SK-N-SH treated with all-trans-retinoic acid at 6 μM for 48 hours (cell line): ENCODE results near the gene ZNF154.

Experiments
- ATAC-seq: fragments of 200-7000 bp; cut with Tn5 transposase; 3 replicates; pipeline ENCODE4 v1.9.1; 2020; ENCODE audit warnings: mild to moderate bottlenecking, moderate library complexity
- ARNTL ChIP-seq: fragments of 450-650 bp; formaldehyde crosslinking; IDR thresholded peaks from 2 replicates; pipeline ENCODE4 v1.5.0; 2020; ENCODE audit warnings: low read depth, mild to moderate bottlenecking, moderate library complexity, borderline replicate concordance
- BACH2 ChIP-seq: fragments of 250-450 bp; sonication (Bioruptor Pico); IDR thresholded peaks from 2 replicates; pipeline ENCODE4 v1.9.0; 2021; ENCODE audit warnings: mild to moderate bottlenecking, borderline replicate concordance
- CSDC2 ChIP-seq: fragments of 250-450 bp; sonication (Bioruptor Pico); IDR thresholded peaks from 2 replicates; pipeline ENCODE4 v1.5.0; 2020; ENCODE audit warnings: mild to moderate bottlenecking, moderate library complexity
- ESRRG ChIP-seq: fragments of 250-450 bp; sonication (Bioruptor Pico); IDR thresholded peaks from 2 replicates; pipeline ENCODE4 v1.6.1; 2021; ENCODE audit warnings: mild to moderate bottlenecking
- GLIS3 ChIP-seq: fragments of 250-450 bp; sonication (Bioruptor Pico); IDR thresholded peaks from 2 replicates; pipeline ENCODE4 v1.5.0; 2020; ENCODE audit warnings: mild to moderate bottlenecking, moderate library complexity
- ISL1 ChIP-seq: fragments of 250-450 bp; sonication (Bioruptor Pico); IDR thresholded peaks from 2 replicates; pipeline ENCODE4 v2.1.2; 2022; ENCODE audit warnings: mild to moderate bottlenecking, moderate library complexity
- OSR1 ChIP-seq: fragments of 250-450 bp; sonication (Bioruptor Pico); IDR thresholded peaks from 2 replicates; pipeline ENCODE4 v1.8.0; 2022; ENCODE audit warnings: moderate library complexity, mild to moderate bottlenecking, inconsistent platforms
- PPARA ChIP-seq: fragments of 250-450 bp; sonication (Bioruptor Pico); IDR thresholded peaks from 2 replicates; pipeline ENCODE4 v1.5.0; 2020; ENCODE audit warnings: mild to moderate bottlenecking, borderline replicate concordance
- RARB ChIP-seq: fragments of 250-450 bp; sonication (Bioruptor Pico); IDR thresholded peaks from 2 replicates; pipeline ENCODE4 v1.8.0; 2021; ENCODE audit warnings: mild to moderate bottlenecking, moderate library complexity
- SNAI2 ChIP-seq: fragments of 250-450 bp; sonication (Bioruptor Pico); IDR thresholded peaks from 2 replicates; pipeline ENCODE4 v1.5.0; 2020; ENCODE audit warnings: mild to moderate bottlenecking, moderate library complexity
- TCF4 ChIP-seq: fragments of 250-450 bp; sonication (Bioruptor Pico); IDR thresholded peaks from 2 replicates; pipeline ENCODE4 v1.8.0; 2021; ENCODE audit warnings: mild to moderate bottlenecking, moderate library complexity, borderline replicate concordance
- TOX ChIP-seq: fragments of 250-450 bp; sonication (Bioruptor Pico); IDR thresholded peaks from 2 replicates; pipeline ENCODE4 v1.8.0; 2021; ENCODE audit warnings: mild to moderate bottlenecking, moderate library complexity, borderline replicate concordance
- ZC3H10 ChIP-seq: fragments of 250-450 bp; sonication (Bioruptor Pico); IDR thresholded peaks from 2 replicates; pipeline ENCODE4 v1.5.1; 2021; ENCODE audit warnings: mild to moderate bottlenecking, moderate library complexity
- ZFP3 ChIP-seq: fragments of 250-450 bp; sonication (Bioruptor Pico); IDR thresholded peaks from 2 replicates; pipeline ENCODE4 v1.5.0; 2020; ENCODE audit warnings: mild to moderate bottlenecking, moderate library complexity
- ZFP30 ChIP-seq: fragments of 450-650 bp; formaldehyde crosslinking; IDR thresholded peaks from 2 replicates; pipeline ENCODE4 v1.5.0; 2022; ENCODE audit warnings: mild to moderate bottlenecking, moderate library complexity
- ZNF565 ChIP-seq: fragments of 450-650 bp; formaldehyde crosslinking; conservative IDR thresholded peaks from 2 replicates; pipeline ENCODE4 v1.5.0; 2020; ENCODE audit warnings: low read depth, mild to moderate bottlenecking, moderate library complexity
- ZNF70 ChIP-seq: fragments of 450-650 bp; formaldehyde crosslinking; IDR thresholded peaks from 2 replicates; pipeline ENCODE4 v1.5.0; 2020; ENCODE audit warnings: mild to moderate bottlenecking, moderate library complexity
- TF ChIP-seq, protein P1 (sequence below): fragments of 250-450 bp; sonication (Bioruptor Pico); IDR thresholded peaks from 2 replicates; pipeline ENCODE4 v1.8.0; 2021; ENCODE audit warnings: low read depth, mild to moderate bottlenecking, moderate library complexity, borderline replicate concordance
- TF ChIP-seq, protein P2 (sequence below): fragments of 250-450 bp; sonication (Bioruptor Pico); IDR thresholded peaks from 2 replicates; pipeline ENCODE4 v1.8.0; 2020; ENCODE audit warnings: mild to moderate bottlenecking, moderate library complexity, borderline replicate concordance
- TF ChIP-seq, protein P3 (sequence below): fragments of 250-450 bp; sonication (Bioruptor Pico); IDR thresholded peaks from 2 replicates; pipeline ENCODE4 v1.5.1; 2021; ENCODE audit warnings: mild to moderate bottlenecking, moderate library complexity
- TF ChIP-seq, protein P4 (sequence below): fragments of 250-450 bp; sonication (Bioruptor Pico); IDR thresholded peaks from 2 replicates; pipeline ENCODE4 v1.5.1; 2020; ENCODE audit warnings: low read depth, mild to moderate bottlenecking, moderate library complexity

Gene ZNF154

DNA sequence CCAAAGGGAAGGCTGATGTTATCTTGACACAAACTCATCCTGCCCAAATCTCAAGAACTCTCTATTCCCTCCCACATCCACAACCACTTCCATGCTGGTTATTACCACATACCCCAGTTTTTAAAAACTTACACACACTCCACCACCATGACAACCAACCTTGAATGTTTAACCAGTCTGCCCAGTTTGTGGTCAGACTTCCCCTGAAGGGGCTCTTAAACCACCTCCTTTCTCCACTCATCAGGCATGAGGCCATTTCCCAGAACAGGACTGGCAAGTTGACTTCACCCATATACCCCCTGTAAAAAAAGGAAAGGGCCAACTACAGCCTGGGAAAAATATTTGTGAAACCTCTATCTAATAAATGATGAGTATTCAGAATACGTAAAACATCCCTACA lies 52.7 kb downstream of the ZNF154 start:
- TF ChIP-seq, protein P1, sequence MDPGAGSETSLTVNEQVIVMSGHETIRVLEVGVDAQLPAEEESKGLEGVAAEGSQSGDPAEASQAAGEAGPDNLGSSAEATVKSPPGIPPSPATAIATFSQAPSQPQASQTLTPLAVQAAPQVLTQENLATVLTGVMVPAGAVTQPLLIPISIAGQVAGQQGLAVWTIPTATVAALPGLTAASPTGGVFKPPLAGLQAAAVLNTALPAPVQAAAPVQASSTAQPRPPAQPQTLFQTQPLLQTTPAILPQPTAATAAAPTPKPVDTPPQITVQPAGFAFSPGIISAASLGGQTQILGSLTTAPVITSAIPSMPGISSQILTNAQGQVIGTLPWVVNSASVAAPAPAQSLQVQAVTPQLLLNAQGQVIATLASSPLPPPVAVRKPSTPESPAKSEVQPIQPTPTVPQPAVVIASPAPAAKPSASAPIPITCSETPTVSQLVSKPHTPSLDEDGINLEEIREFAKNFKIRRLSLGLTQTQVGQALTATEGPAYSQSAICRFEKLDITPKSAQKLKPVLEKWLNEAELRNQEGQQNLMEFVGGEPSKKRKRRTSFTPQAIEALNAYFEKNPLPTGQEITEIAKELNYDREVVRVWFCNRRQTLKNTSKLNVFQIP (CRISPR knock-in tag): no peak
- TF ChIP-seq, protein P2, sequence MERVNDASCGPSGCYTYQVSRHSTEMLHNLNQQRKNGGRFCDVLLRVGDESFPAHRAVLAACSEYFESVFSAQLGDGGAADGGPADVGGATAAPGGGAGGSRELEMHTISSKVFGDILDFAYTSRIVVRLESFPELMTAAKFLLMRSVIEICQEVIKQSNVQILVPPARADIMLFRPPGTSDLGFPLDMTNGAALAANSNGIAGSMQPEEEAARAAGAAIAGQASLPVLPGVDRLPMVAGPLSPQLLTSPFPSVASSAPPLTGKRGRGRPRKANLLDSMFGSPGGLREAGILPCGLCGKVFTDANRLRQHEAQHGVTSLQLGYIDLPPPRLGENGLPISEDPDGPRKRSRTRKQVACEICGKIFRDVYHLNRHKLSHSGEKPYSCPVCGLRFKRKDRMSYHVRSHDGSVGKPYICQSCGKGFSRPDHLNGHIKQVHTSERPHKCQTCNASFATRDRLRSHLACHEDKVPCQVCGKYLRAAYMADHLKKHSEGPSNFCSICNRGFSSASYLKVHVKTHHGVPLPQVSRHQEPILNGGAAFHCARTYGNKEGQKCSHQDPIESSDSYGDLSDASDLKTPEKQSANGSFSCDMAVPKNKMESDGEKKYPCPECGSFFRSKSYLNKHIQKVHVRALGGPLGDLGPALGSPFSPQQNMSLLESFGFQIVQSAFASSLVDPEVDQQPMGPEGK (CRISPR knock-in tag): no peak
- TF ChIP-seq OSR1 (CRISPR knock-in tag) (no peak), PPARA (no peak), SNAI2 (CRISPR knock-in tag) (no peak), GLIS3 (CRISPR knock-in tag) (no peak), ESRRG (CRISPR knock-in tag) (no peak), BACH2 (CRISPR knock-in tag) (no peak), ZFP30 (CRISPR knock-in tag) (no peak), TOX (CRISPR knock-in tag) (no peak), RARB (no peak), ZC3H10 (CRISPR knock-in tag) (no peak), CSDC2 (CRISPR knock-in tag) (no peak), ZNF565 (CRISPR knock-in tag) (no peak), TCF4 (CRISPR knock-in tag) (no peak)
- TF ChIP-seq, protein P3, sequence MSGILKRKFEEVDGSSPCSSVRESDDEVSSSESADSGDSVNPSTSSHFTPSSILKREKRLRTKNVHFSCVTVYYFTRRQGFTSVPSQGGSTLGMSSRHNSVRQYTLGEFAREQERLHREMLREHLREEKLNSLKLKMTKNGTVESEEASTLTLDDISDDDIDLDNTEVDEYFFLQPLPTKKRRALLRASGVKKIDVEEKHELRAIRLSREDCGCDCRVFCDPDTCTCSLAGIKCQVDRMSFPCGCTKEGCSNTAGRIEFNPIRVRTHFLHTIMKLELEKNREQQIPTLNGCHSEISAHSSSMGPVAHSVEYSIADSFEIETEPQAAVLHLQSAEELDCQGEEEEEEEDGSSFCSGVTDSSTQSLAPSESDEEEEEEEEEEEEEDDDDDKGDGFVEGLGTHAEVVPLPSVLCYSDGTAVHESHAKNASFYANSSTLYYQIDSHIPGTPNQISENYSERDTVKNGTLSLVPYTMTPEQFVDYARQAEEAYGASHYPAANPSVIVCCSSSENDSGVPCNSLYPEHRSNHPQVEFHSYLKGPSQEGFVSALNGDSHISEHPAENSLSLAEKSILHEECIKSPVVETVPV (CRISPR knock-in tag): no peak
- TF ChIP-seq, protein P4, sequence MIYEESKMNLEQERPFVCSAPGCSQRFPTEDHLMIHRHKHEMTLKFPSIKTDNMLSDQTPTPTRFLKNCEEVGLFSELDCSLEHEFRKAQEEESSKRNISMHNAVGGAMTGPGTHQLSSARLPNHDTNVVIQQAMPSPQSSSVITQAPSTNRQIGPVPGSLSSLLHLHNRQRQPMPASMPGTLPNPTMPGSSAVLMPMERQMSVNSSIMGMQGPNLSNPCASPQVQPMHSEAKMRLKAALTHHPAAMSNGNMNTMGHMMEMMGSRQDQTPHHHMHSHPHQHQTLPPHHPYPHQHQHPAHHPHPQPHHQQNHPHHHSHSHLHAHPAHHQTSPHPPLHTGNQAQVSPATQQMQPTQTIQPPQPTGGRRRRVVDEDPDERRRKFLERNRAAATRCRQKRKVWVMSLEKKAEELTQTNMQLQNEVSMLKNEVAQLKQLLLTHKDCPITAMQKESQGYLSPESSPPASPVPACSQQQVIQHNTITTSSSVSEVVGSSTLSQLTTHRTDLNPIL (CRISPR knock-in tag): no peak
- ATAC-seq: no peak

DNA sequence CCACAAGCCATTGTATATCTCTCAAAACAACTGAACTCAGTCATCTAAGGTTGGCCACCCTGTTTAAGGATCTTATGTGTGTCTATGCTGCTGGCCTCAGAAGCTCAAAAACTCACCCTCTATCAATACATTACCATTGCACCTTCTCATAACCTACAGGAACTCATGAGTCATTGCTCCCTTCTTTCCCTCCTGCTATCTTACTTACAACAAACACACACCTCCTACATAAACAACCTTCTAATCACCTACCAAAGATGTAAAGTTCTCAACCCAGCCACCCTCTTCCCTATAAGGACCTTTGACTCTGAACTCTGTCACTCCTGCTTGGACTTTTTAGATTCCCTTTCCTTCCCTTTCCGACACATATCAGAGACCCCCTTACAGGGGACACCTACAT lies 53.6 kb downstream of the ZNF154 start:
- no peak for ATAC-seq
- no peak for TF ChIP-seq ZNF70
- TF ChIP-seq ISL1: no peak
- no peak for TF ChIP-seq ARNTL (CRISPR knock-in tag)
- TF ChIP-seq, protein P2 (CRISPR knock-in tag): no peak

DNA sequence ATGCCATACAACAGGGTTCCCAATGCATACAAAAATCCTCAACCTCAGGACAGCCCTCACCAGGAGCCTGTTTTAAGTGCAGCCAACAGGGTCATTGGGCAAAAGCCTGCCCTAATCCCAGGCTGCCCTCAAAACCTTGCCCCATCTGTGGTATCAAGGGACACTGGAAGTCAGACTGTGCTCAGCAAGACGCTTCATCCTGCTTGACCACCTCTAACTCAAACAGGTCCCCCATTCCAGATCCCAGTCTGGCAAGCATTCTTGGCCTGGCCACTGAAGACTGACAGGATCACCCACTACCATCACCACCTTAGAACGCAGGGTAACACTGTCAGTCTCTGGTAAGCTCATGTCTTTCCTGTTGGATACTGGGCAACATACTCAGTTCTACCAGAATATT lies 55.3 kb downstream of the ZNF154 start:
- TF ChIP-seq ISL1: no peak
- no peak for TF ChIP-seq PPARA
- TF ChIP-seq ARNTL (CRISPR knock-in tag): no peak
- TF ChIP-seq TOX (CRISPR knock-in tag): no peak
- no peak for TF ChIP-seq TCF4 (CRISPR knock-in tag)
- TF ChIP-seq ZFP3 (CRISPR knock-in tag): no peak
- no peak for ATAC-seq

DNA sequence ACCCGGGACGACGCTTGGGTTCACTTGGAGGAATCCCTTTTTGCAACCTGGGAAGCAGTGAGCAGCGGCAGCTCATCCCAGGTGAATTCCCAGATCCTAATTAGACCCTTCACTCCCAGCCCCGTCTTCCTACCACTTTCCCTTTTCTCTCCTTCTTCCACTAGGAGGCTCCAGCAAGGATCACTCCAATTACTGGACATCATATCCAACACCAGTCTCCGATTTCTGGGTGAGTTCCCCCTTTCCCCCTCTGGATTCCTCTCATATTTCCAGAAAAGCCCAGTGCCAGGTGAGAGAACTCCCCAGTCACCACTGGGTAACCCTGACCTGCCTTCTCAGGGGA lies 57.4 kb downstream of the ZNF154 start:
- TF ChIP-seq ZNF565 (CRISPR knock-in tag): no peak
- no peak for TF ChIP-seq SNAI2 (CRISPR knock-in tag)
- TF ChIP-seq TCF4 (CRISPR knock-in tag): no peak
- no peak for TF ChIP-seq OSR1 (CRISPR knock-in tag)
- no peak for TF ChIP-seq ISL1
- no peak for TF ChIP-seq TOX (CRISPR knock-in tag)
- no peak for TF ChIP-seq RARB
- TF ChIP-seq ARNTL (CRISPR knock-in tag): no peak
- no peak for TF ChIP-seq GLIS3 (CRISPR knock-in tag)
- no peak for TF ChIP-seq PPARA
- TF ChIP-seq, protein P4 (CRISPR knock-in tag): no peak
- no peak for TF ChIP-seq BACH2 (CRISPR knock-in tag)
- TF ChIP-seq ZFP3 (CRISPR knock-in tag): no peak
- TF ChIP-seq, protein P3 (CRISPR knock-in tag): no peak
- no peak for TF ChIP-seq ZNF70
- TF ChIP-seq ZFP30 (CRISPR knock-in tag): no peak
- no peak for ATAC-seq
